Measurements from ENCODE around the gene DTX1.

GRCh38 chr12:113095405-113095804, 38.9 kb downstream of the DTX1 start:
- TF ChIP-seq EZH2 (IDR thresholded peaks at IDR 0.05) (no peak), POLR2AphosphoS5 (IDR thresholded peaks at IDR 0.05; ENCODE audit: borderline replicate concordance, low read depth, low read length) (no peak), FOXP2 (optimal IDR thresholded peaks at IDR 0.05; ENCODE audit: control extremely low read depth, extremely low read length, insufficient read depth) (no peak)
